A673 (cell line): ENCODE measurements around the gene PDE6C.

ENCODE experiments used
- EZH2 ChIP-seq: fragments of 200-600 bp; sonication (generic); IDR thresholded peaks from 2 replicates; pipeline ENCODE4 v1.6.1; 2017; ENCODE audit warnings: borderline replicate concordance, low read depth, mild to moderate bottlenecking, mixed read lengths, antibody characterized with exemption, low read length; ENCODE audit not compliant: poor library complexity, severe bottlenecking
- TF ChIP-seq, protein P1 (sequence below): fragments of 300-800, 200-600 bp; sonication (generic); conservative IDR thresholded peaks from 2 replicates; pipeline ENCODE4 v1.5.1; 2017; ENCODE audit warnings: low read depth, mild to moderate bottlenecking, antibody characterized with exemption, low read length, moderate library complexity, mixed read lengths

DNA sequence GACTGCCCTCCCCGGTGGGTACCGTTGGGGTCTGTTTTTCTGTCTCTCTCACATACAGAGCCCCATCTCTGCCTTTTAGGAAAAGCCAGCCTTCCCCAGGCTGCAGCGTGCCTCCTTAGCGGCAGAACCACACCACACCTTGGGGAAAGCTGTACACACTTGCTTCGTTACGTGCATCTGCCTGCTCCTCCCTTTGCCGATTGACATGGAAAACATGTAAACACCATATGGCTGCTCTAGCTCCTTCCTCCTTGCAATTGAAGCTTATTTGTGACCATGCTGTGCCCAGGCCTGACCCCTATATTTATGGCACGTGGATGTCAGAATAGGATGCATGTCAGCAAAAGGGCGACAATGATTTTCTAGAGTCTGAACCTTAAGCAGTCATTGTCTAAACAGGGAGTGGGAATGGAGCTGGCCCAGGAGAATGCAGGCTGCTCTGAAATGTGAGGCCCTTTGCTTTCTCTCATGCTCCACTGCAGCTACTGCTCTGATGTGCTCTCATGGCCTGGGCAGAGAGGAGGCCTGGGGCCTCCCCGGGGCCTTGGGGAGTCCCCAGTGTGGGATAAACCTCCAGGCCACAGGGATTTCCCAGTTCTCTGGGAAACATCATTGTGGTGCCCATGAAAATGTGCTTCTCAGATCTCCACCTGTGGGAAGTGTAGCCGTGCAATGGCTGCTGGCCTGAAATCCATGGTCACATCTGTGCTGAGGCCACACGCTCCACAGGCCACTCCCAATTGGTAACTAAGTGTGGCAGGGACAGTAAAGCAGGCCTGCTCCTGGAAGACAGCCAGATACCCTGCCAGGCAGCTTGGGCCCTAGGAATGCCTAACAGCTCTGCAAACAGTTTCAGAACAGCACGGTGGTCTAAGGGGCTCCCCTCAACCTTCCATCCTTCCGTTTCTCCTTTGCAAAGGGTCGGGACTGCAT, 18.6 kb downstream of the PDE6C start:
- TF ChIP-seq, protein P1, sequence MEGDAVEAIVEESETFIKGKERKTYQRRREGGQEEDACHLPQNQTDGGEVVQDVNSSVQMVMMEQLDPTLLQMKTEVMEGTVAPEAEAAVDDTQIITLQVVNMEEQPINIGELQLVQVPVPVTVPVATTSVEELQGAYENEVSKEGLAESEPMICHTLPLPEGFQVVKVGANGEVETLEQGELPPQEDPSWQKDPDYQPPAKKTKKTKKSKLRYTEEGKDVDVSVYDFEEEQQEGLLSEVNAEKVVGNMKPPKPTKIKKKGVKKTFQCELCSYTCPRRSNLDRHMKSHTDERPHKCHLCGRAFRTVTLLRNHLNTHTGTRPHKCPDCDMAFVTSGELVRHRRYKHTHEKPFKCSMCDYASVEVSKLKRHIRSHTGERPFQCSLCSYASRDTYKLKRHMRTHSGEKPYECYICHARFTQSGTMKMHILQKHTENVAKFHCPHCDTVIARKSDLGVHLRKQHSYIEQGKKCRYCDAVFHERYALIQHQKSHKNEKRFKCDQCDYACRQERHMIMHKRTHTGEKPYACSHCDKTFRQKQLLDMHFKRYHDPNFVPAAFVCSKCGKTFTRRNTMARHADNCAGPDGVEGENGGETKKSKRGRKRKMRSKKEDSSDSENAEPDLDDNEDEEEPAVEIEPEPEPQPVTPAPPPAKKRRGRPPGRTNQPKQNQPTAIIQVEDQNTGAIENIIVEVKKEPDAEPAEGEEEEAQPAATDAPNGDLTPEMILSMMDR = no peak
- no peak for TF ChIP-seq EZH2
